HEK293 (cell line): ENCODE data around the gene CYS1.

Experiments used
- EGR2 ChIP-seq: fragments of 450-650 bp; formaldehyde crosslinking; IDR thresholded peaks from 2 replicates; pipeline ENCODE4 v1.5.1; 2016; ENCODE audit warnings: low read depth, missing biosample characterization, missing genetic modification characterization
- KLF9 ChIP-seq: fragments of 450-650 bp; formaldehyde crosslinking; IDR thresholded peaks from 2 replicates; pipeline ENCODE4 v1.5.1; 2016; ENCODE audit warnings: missing biosample characterization, missing genetic modification characterization, low read depth
- MYNN ChIP-seq: fragments of 450-650 bp; formaldehyde crosslinking; IDR thresholded peaks from 2 replicates; pipeline ENCODE4 v1.5.1; 2016; ENCODE audit warnings: missing biosample characterization, missing genetic modification characterization, borderline replicate concordance
- PRDM2 ChIP-seq: fragments of 450-650 bp; formaldehyde crosslinking; IDR thresholded peaks from 2 replicates; pipeline ENCODE4 v1.5.1; 2016; ENCODE audit warnings: missing biosample characterization, missing genetic modification characterization, borderline replicate concordance
- ZBTB1 ChIP-seq: fragments of 450-650 bp; formaldehyde crosslinking; IDR thresholded peaks from 2 replicates; pipeline ENCODE4 v1.5.1; 2016; ENCODE audit warnings: missing biosample characterization, missing genetic modification characterization
- ZBTB11 ChIP-seq: fragments of 450-650 bp; formaldehyde crosslinking; conservative IDR thresholded peaks from 2 replicates; pipeline ENCODE4 v1.5.1; 2016; ENCODE audit warnings: low read depth, missing biosample characterization, missing genetic modification characterization
- ZBTB17 ChIP-seq: fragments of 450-650 bp; formaldehyde crosslinking; IDR thresholded peaks from 2 replicates; pipeline ENCODE4 v1.5.1; 2016; ENCODE audit warnings: missing biosample characterization, missing genetic modification characterization
- ZBTB49 ChIP-seq: fragments of 450-650 bp; formaldehyde crosslinking; IDR thresholded peaks from 2 replicates; pipeline ENCODE4 v1.5.1; 2016; ENCODE audit warnings: missing biosample characterization, missing genetic modification characterization, low read depth
- ZBTB6 ChIP-seq: fragments of 450-650 bp; formaldehyde crosslinking; IDR thresholded peaks from 2 replicates; pipeline ENCODE4 v1.5.1; 2017; ENCODE audit warnings: missing biosample characterization, missing genetic modification characterization
- ZFP37 ChIP-seq: fragments of 450-650 bp; formaldehyde crosslinking; IDR thresholded peaks from 2 replicates; pipeline ENCODE4 v1.5.1; 2016; ENCODE audit warnings: missing biosample characterization, missing genetic modification characterization
- ZNF10 ChIP-seq: fragments of 450-650 bp; formaldehyde crosslinking; IDR thresholded peaks from 2 replicates; pipeline ENCODE4 v1.5.1; 2017; ENCODE audit warnings: missing biosample characterization, missing genetic modification characterization
- ZNF114 ChIP-seq: fragments of 450-650 bp; formaldehyde crosslinking; IDR thresholded peaks from 2 replicates; pipeline ENCODE4 v1.5.0; 2017; ENCODE audit warnings: missing biosample characterization, missing genetic modification characterization
- ZNF157 ChIP-seq: fragments of 450-650 bp; formaldehyde crosslinking; IDR thresholded peaks from 2 replicates; pipeline ENCODE4 v1.5.1; 2016; ENCODE audit warnings: missing biosample characterization, missing genetic modification characterization
- ZNF211 ChIP-seq: fragments of 450-650 bp; formaldehyde crosslinking; IDR thresholded peaks from 2 replicates; pipeline ENCODE4 v1.5.1; 2016; ENCODE audit warnings: low read depth, missing biosample characterization, missing genetic modification characterization
- ZNF214 ChIP-seq: fragments of 450-650 bp; formaldehyde crosslinking; IDR thresholded peaks from 2 replicates; pipeline ENCODE4 v1.5.1; 2017; ENCODE audit warnings: missing biosample characterization, mild to moderate bottlenecking, missing genetic modification characterization, borderline replicate concordance
- ZNF223 ChIP-seq: fragments of 450-650 bp; formaldehyde crosslinking; IDR thresholded peaks from 2 replicates; pipeline ENCODE4 v1.5.1; 2016; ENCODE audit warnings: missing biosample characterization, missing genetic modification characterization
- ZNF404 ChIP-seq: fragments of 450-650 bp; formaldehyde crosslinking; IDR thresholded peaks from 2 replicates; pipeline ENCODE4 v1.5.1; 2017; ENCODE audit warnings: missing biosample characterization, missing genetic modification characterization
- ZNF449 ChIP-seq: fragments of 450-650 bp; formaldehyde crosslinking; IDR thresholded peaks from 2 replicates; pipeline ENCODE4 v1.5.1; 2017; ENCODE audit warnings: missing biosample characterization, mild to moderate bottlenecking, missing genetic modification characterization, moderate library complexity
- ZNF513 ChIP-seq: fragments of 450-650 bp; IDR thresholded peaks from 2 replicates; pipeline ENCODE4 v1.5.1; 2018; ENCODE audit warnings: missing biosample characterization, missing genetic modification characterization
- ZNF776 ChIP-seq: fragments of 450-650 bp; formaldehyde crosslinking; IDR thresholded peaks from 2 replicates; pipeline ENCODE4 v1.5.0; 2017; ENCODE audit warnings: missing biosample characterization, missing genetic modification characterization, borderline replicate concordance

CYS1 gene

GRCh38 chr2:10120158-10120876 is 40.1 kb upstream of the CYS1 start (continued):
- TF ChIP-seq PRDM2 (tag by site-specific recombination) (no peak), ZBTB6 (no peak), ZNF223 (tag by site-specific recombination) (no peak), ZNF157 (tag by site-specific recombination) (no peak), ZBTB49 (tag by site-specific recombination) (no peak), ZBTB1 (tag by site-specific recombination) (no peak), ZNF404 (no peak), KLF9 (tag by site-specific recombination) (peak; percentile 75), EGR2 (tag by site-specific recombination) (peak; percentile 94), ZBTB17 (tag by site-specific recombination) (peak; percentile 90), ZNF10 (tag by site-specific recombination) (0 out of 2 replicates have a peak, but pooled peaks have one; percentile 28), ZNF214 (no peak), ZNF211 (no peak), ZNF776 (tag by site-specific recombination) (no peak), ZNF513 (tag by site-specific recombination) (no peak), ZNF114 (tag by site-specific recombination) (no peak), ZFP37 (tag by site-specific recombination) (peak; percentile 81), ZNF449 (no peak), ZBTB11 (peak; percentile 4; the same call in 1 of the 2 replicates), MYNN (tag by site-specific recombination) (no peak)
